ENCODE data around the gene NUAK1. TPM values are rescaled to one million over a fixed set of nuclear protein-coding genes. Genes with fewer than 3 reads are reported as not detected.

NUAK1 gene
- total RNA-seq, 4 donors from 2014 or later, result 0.75 to 14.7 (median 3.5) TPM

DNA sequence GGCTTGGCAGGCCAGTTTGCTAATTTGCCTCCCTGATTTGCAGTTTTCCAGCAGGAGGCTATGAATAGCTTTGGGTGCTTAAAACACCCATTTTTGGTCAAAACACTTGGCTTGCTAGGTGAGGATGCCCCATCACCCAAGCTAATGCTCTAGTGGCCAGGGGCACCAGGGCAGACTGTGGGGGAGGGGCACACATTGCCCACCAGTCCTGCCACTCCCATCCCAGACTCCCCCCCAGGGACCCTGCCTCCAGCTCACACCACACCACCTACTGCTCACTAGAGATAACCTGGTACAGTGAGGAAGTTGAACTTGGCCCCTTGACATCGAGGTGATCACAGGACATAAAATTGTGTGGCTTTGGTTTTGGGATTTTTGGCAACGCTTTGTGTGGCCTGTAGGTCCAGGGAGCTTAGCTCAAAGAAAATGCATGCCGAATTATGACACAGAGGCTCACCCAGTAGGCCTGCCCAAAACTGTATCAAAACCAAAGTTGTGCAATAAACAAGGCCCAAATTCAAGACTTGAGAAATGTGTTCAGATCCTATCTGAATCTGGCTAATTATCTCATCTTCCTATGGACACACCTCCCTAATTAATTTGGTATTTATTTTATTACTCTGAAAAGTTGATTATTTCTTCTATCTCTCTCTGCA lies 4.3 kb downstream of the NUAK1 start:
- peak overlapping the region in 1 of 4 donors; percentile 33 for H3K27ac ChIP-seq
- TF ChIP-seq, protein P1, sequence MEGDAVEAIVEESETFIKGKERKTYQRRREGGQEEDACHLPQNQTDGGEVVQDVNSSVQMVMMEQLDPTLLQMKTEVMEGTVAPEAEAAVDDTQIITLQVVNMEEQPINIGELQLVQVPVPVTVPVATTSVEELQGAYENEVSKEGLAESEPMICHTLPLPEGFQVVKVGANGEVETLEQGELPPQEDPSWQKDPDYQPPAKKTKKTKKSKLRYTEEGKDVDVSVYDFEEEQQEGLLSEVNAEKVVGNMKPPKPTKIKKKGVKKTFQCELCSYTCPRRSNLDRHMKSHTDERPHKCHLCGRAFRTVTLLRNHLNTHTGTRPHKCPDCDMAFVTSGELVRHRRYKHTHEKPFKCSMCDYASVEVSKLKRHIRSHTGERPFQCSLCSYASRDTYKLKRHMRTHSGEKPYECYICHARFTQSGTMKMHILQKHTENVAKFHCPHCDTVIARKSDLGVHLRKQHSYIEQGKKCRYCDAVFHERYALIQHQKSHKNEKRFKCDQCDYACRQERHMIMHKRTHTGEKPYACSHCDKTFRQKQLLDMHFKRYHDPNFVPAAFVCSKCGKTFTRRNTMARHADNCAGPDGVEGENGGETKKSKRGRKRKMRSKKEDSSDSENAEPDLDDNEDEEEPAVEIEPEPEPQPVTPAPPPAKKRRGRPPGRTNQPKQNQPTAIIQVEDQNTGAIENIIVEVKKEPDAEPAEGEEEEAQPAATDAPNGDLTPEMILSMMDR (IDR thresholded peaks at IDR 0.05), result no peak
- no peak for TF ChIP-seq POLR2A (IDR thresholded peaks at IDR 0.05)
- no peak for TF ChIP-seq EP300 (IDR thresholded peaks at IDR 0.05; ENCODE audit: low read depth)
- TF ChIP-seq POLR2AphosphoS5 (IDR thresholded peaks at IDR 0.05), result no peak
- in situ Hi-C loops (cut with MboI; ENCODE audit: low pct_ligation_motif_present in 1 of 4, low pct_unique_long_range_greater_than_20kb in 1 of 4, low sequenced_read_pairs in 3 of 4) (loop anchor here (10.0 to 25.0 kb wide), 3 partner anchors 422 to 710 kb away; no protein-coding TSS in a partner anchor), intact Hi-C loops (cut with DNase I; ENCODE audit: low total_unique reads) (loop anchor here (10.0 kb wide), 1 partner anchor 430 kb away; no protein-coding TSS in a partner anchor)
- peaks cover 29% of the 10 kb centered on the region for H3K27me3 ChIP-seq
- no peak for DNase-seq
- no peaks in the 10 kb centered on the region for H3K9me3 ChIP-seq
- H3K4me1 ChIP-seq, result peaks cover 0 to 29% (median 9%) of the 10 kb centered on the region in 4 donors
- H3K4me3 ChIP-seq, result no peak overlapping the region
- WGBS, 2 donors (ENCODE audit: low coverage in 1 of 2), result 60% methylated on average over 3 of the region's 3 CpGs; no CpG with 5 or more reads in 1 of the 2 donors
- H3K36me3 ChIP-seq, result no peaks in the 10 kb centered on the region

DNA sequence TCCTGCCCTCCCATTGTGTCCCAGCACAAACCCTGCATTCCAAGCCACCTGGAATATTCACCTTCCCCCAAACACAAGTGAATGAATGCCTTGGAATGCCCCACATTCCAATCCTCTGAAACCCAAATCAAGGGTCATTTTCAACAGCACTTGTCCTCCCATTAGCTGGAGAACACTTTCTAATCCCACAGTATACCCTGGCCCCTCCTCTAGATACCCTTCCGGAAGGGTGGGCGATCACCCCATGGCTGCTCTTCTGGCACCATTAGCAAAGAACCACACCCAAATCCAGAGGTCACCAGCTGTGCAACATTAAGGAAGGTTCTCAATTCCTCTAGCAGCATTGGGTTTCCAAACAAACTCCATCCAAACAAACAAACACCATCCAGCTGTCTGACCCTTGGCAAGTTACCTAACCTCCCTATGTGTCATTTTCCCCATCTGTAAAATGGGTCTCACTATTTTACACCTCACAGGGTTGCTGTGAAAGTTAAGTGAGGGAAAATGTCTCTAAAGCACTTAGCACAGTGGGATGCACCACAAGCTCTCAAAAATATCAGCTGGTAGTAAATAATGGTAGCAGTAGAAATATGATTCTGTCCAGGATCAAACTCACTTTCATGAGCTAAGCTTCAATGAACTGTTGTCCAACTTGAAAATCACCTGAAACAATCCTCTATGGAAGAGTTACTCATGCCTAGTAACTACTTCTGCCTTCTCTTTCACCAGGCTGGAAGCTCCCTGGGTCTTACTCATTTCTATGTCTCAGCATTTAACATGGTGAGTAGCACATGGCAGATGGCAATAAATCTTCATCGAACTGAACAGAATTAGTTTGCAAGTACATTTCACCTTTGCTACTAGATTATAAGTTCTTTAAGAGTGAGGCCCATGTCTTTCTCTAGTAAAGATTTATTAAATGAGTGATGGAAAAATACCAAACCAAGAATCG lies 5.3 kb downstream of the NUAK1 start:
- intact Hi-C loops (cut with DNase I; ENCODE audit: low total_unique reads) (loop anchor here (10.0 kb wide), 1 partner anchor 429 kb away; no protein-coding TSS in a partner anchor), in situ Hi-C loops (cut with MboI; ENCODE audit: low pct_ligation_motif_present in 1 of 4, low pct_unique_long_range_greater_than_20kb in 1 of 4, low sequenced_read_pairs in 3 of 4) (loop anchor here (10.0 to 25.0 kb wide), 3 partner anchors 421 to 709 kb away; no protein-coding TSS in a partner anchor)
- no peak overlapping the region for H3K27ac ChIP-seq
- H3K36me3 ChIP-seq, result no peaks in the 10 kb centered on the region
- TF ChIP-seq POLR2A (IDR thresholded peaks at IDR 0.05) (no peak), POLR2AphosphoS5 (IDR thresholded peaks at IDR 0.05) (no peak), EP300 (IDR thresholded peaks at IDR 0.05; ENCODE audit: low read depth) (no peak)
- TF ChIP-seq, protein P1 (IDR thresholded peaks at IDR 0.05), result no peak
- H3K4me3 ChIP-seq, result no peak overlapping the region
- H3K9me3 ChIP-seq, result no peaks in the 10 kb centered on the region
- H3K27me3 ChIP-seq, result peaks cover 21% of the 10 kb centered on the region
- no peak for DNase-seq
- peaks cover 0 to 28% (median 8%) of the 10 kb centered on the region in 4 donors for H3K4me1 ChIP-seq
- WGBS, 2 donors (ENCODE audit: low coverage in 1 of 2), result 33 to 70% methylated on average over 1 to 4 of the region's 4 CpGs

DNA sequence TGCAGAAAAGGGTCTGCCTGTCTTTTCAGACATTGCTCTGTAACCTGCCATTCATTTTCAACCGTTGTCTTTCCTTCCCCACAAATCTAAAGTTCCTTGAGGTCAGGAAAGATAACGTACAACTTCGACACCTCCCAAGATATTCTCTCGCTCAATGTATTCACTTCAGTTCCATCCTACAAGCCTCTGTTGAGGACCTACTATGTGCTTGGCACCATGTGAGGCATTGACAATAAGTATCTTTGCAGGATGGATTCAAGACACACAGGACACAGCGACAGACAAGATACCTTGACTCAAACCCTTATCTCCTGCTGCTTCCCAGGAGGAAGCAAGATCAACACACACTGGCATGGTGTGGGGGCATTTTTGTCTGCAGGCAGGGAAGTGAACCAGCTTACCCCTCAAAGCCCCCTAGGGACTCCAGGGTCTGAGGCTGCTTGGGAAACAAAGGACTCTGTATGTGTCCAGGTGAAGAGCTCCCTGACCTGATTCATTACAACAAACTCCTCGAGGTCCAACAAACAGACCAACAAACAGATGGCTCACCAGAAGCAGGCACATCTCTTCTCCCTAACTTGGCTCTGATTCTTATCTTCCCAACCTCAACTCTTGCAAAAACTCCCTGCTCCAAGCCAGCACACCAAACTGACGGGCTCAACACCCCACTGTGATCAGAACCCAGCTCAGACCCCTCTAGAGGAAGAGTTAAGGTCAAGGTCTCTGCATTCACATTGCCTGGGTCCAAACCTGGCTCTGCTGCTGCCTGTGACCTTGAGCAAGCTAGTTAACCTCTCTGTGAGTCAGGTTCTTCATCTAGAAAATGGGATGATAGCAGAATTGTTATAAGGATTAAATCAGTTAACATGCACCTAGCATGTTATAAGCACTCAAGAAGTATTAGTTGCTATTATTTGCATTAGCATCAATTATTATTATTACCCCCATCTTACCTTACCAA lies 6.3 kb downstream of the NUAK1 start:
- 69 to 84% methylated on average over 5 to 7 of the region's 7 CpGs for WGBS, 2 donors (ENCODE audit: low coverage in 1 of 2)
- DNase-seq, result no peak
- Histone ChIP-seq H3K4me3 (no peak overlapping the region), H3K9me3 (no peaks in the 10 kb centered on the region), H3K27me3 (peaks cover 11% of the 10 kb centered on the region), H3K27ac (peak overlapping the region in 1 of 4 donors; percentile 40), H3K36me3 (no peaks in the 10 kb centered on the region), H3K4me1 (peaks cover 0 to 21% (median 8%) of the 10 kb centered on the region in 4 donors)
- no peak for TF ChIP-seq EP300 (IDR thresholded peaks at IDR 0.05; ENCODE audit: low read depth)
- TF ChIP-seq POLR2A (IDR thresholded peaks at IDR 0.05), result no peak
- no peak for TF ChIP-seq POLR2AphosphoS5 (IDR thresholded peaks at IDR 0.05)
- TF ChIP-seq, protein P1 (IDR thresholded peaks at IDR 0.05), result no peak
- intact Hi-C loops (cut with DNase I; ENCODE audit: low total_unique reads), result loop anchor here (10.0 kb wide), 1 partner anchor 428 kb away; no protein-coding TSS in a partner anchor
- in situ Hi-C loops (cut with MboI; ENCODE audit: low pct_ligation_motif_present in 1 of 4, low pct_unique_long_range_greater_than_20kb in 1 of 4, low sequenced_read_pairs in 3 of 4), result loop anchor here (10.0 to 25.0 kb wide), 3 partner anchors 420 to 708 kb away; no protein-coding TSS in a partner anchor
